ENCODE results near the gene PHF21A.

DNA sequence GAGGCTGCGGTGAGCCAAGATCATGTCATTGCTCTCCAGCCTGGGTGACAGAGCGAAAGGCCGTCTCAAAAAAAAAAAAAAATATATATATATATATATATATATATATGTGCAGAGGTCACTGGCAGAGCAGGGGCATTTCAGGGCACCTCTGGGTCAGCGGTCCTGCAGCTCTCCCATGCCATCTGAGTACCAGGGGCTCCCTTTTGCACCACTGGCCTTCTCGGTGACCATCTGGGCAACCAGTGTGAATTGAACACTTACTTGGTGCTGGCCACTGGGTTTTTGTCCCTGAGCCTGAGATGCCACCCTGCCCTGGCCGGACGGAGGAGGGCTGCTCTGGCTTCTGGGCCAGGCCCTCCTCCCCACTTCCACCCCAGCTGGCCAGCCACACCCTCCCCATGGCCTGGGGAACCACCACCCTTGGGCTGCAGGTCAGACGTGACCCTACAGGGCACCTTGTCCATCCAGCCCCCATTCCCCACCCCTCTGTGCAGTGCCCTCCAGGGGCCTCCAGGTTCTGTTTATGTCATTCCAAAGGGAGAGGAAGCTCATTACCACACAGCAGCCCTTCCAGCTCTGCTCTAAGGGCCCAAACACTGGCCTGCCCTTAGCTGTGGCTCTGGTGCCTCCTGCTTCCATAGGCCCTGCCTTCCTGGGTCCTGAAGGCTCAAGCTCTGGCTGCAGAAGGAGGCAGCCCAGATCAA, 225.5 kb downstream of the PHF21A start:
- TF ChIP-seq, protein P1, sequence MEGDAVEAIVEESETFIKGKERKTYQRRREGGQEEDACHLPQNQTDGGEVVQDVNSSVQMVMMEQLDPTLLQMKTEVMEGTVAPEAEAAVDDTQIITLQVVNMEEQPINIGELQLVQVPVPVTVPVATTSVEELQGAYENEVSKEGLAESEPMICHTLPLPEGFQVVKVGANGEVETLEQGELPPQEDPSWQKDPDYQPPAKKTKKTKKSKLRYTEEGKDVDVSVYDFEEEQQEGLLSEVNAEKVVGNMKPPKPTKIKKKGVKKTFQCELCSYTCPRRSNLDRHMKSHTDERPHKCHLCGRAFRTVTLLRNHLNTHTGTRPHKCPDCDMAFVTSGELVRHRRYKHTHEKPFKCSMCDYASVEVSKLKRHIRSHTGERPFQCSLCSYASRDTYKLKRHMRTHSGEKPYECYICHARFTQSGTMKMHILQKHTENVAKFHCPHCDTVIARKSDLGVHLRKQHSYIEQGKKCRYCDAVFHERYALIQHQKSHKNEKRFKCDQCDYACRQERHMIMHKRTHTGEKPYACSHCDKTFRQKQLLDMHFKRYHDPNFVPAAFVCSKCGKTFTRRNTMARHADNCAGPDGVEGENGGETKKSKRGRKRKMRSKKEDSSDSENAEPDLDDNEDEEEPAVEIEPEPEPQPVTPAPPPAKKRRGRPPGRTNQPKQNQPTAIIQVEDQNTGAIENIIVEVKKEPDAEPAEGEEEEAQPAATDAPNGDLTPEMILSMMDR (optimal IDR thresholded peaks at IDR 0.05 in 1 of 3, IDR thresholded peaks at IDR 0.05 in 1 of 3, conservative IDR thresholded peaks at IDR 0.05 in 1 of 3; ENCODE audit: extremely low read depth in 1 of 3, insufficient read depth in 2 of 3, low read length in 3 of 3) = no peak
- no peak for TF ChIP-seq EZH2 (IDR thresholded peaks at IDR 0.05; ENCODE audit: low read length)

Data from keratinocyte (primary cell).